22Rv1 (cell line): ENCODE results near the gene STAT5A.

Source experiments
- ZFX ChIP-seq: fragments of 450-650 bp; IDR thresholded peaks from 2 replicates; pipeline ENCODE4 v1.6.1; 2017; ENCODE audit warnings: antibody characterized with exemption, borderline replicate concordance
- TF ChIP-seq, protein P1 (sequence below): fragments of 450-650 bp; IDR thresholded peaks from 2 replicates; pipeline ENCODE4 v1.5.1; 2017; ENCODE audit warnings: mild to moderate bottlenecking

GRCh38 chr17:42313389-42313772 is 25.1 kb downstream of the STAT5A start:
- TF ChIP-seq, protein P1, sequence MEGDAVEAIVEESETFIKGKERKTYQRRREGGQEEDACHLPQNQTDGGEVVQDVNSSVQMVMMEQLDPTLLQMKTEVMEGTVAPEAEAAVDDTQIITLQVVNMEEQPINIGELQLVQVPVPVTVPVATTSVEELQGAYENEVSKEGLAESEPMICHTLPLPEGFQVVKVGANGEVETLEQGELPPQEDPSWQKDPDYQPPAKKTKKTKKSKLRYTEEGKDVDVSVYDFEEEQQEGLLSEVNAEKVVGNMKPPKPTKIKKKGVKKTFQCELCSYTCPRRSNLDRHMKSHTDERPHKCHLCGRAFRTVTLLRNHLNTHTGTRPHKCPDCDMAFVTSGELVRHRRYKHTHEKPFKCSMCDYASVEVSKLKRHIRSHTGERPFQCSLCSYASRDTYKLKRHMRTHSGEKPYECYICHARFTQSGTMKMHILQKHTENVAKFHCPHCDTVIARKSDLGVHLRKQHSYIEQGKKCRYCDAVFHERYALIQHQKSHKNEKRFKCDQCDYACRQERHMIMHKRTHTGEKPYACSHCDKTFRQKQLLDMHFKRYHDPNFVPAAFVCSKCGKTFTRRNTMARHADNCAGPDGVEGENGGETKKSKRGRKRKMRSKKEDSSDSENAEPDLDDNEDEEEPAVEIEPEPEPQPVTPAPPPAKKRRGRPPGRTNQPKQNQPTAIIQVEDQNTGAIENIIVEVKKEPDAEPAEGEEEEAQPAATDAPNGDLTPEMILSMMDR = no peak
- no peak for TF ChIP-seq ZFX
